Measurements from ENCODE around the gene CADM4. TPM values are rescaled to one million over a fixed set of nuclear protein-coding genes. Genes with fewer than 3 reads are reported as not detected.

CADM4 gene, protein sequence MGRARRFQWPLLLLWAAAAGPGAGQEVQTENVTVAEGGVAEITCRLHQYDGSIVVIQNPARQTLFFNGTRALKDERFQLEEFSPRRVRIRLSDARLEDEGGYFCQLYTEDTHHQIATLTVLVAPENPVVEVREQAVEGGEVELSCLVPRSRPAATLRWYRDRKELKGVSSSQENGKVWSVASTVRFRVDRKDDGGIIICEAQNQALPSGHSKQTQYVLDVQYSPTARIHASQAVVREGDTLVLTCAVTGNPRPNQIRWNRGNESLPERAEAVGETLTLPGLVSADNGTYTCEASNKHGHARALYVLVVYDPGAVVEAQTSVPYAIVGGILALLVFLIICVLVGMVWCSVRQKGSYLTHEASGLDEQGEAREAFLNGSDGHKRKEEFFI
- 1.5 and 2.1 TPM in 2 replicates for total RNA-seq
- polyA plus RNA-seq: 0.49 and 1.5 TPM in 2 replicates
- polyA plus RNA-seq (2012): 1.4 and 5.6 TPM in 2 replicates
- 1.6 and 2.6 TPM in 2 replicates for polyA minus RNA-seq (ENCODE audit: low replicate concordance)

DNA sequence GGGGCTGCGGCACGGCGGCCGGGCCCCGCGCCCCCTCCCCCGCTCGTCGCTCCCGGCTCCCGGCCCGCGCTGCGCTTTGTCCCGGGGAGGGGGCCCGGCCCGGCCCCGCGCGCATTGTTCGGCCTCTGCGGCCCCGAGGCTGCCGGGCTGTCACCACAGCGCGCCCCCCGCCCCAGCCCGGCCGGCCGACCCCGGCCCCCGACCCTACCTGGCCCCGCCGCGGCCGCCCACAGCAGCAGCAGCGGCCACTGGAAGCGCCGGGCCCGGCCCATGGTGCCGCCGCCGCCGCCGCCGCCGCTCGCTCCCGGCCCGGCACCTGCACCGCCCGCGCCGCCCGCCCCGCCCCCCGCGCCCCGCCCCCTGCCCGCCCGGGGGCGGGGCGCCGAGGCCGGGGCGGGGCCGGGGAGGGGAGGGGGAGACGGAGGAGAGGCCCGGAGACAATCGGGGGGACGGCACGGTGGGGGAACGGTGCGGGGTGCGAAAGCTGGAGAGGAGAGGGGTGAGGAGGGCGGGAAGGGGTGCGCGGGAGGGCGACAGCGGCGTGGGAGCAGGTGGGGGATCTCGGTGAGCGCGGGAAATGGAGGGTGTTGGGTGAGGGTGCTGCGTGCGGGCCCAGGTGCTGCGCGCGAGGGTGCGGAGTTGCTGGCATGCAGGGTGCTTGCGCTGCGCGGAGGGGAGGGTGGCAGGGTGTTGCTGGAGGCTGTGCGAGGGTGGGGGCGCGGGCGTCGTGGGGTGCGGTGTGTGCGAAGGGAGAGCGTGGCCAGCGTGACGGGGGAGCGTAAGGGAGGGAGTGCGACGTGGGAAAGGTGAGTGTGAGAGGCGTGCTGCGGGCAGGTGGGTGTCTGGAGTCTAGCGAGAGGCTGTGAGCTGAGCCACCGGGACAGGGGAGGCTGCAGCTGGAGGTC, at the start of gene CADM4:
Gene CADM4, minus strand, starts transcription at position 332 of the 905 bp plus-strand sequence. Its CDS starts 60 bp downstream, at position 272.
- no peaks in the 10 kb centered on the region for H3K9me3 ChIP-seq (ENCODE audit: control insufficient read depth, insufficient read depth, low read depth, low read length)
- no peaks in the 10 kb centered on the region for H4K20me1 ChIP-seq (ENCODE audit: control insufficient read depth, extremely low read depth, insufficient read depth, low read length)
- peaks cover 32% of the 10 kb centered on the region for H3K27me3 ChIP-seq (ENCODE audit: control insufficient read depth, insufficient read depth, low read length)
- TF ChIP-seq, protein P1, sequence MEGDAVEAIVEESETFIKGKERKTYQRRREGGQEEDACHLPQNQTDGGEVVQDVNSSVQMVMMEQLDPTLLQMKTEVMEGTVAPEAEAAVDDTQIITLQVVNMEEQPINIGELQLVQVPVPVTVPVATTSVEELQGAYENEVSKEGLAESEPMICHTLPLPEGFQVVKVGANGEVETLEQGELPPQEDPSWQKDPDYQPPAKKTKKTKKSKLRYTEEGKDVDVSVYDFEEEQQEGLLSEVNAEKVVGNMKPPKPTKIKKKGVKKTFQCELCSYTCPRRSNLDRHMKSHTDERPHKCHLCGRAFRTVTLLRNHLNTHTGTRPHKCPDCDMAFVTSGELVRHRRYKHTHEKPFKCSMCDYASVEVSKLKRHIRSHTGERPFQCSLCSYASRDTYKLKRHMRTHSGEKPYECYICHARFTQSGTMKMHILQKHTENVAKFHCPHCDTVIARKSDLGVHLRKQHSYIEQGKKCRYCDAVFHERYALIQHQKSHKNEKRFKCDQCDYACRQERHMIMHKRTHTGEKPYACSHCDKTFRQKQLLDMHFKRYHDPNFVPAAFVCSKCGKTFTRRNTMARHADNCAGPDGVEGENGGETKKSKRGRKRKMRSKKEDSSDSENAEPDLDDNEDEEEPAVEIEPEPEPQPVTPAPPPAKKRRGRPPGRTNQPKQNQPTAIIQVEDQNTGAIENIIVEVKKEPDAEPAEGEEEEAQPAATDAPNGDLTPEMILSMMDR (conservative IDR thresholded peaks at IDR 0.05 in 1 of 2, IDR thresholded peaks at IDR 0.05 in 1 of 2; ENCODE audit: low read depth in 1 of 2, low read length in 2 of 2): no peak
- TF ChIP-seq EZH2 (IDR thresholded peaks at IDR 0.05; ENCODE audit: low read length, missing control alignments): no peak
- H3K79me2 ChIP-seq (ENCODE audit: control insufficient read depth, insufficient read depth, low read length): no peaks in the 10 kb centered on the region
- no peak within 1 kb of the TSS for H3K9ac ChIP-seq (ENCODE audit: insufficient read depth, low read length)
- H2AFZ ChIP-seq (ENCODE audit: low read length): peak within 1 kb of the TSS; percentile 59
- no peaks in the 10 kb centered on the region for H3K36me3 ChIP-seq (ENCODE audit: control insufficient read depth, insufficient read depth, low read length)
- H3K4me2 ChIP-seq (ENCODE audit: extremely low read depth, insufficient read depth, low read length): peak within 1 kb of the TSS; percentile 78
- peak within 1 kb of the TSS in 3 of 4 experiments; percentile 40 to 53 (median 51) for H3K4me3 ChIP-seq (replicated peaks in 1 of 4; ENCODE audit: control extremely low read depth in 1 of 4, insufficient read depth in 1 of 4, low read depth in 3 of 4, low read length in 4 of 4)
- no peak within 1 kb of the TSS for H3K27ac ChIP-seq (ENCODE audit: insufficient read depth, low read length)
- H3K4me1 ChIP-seq (ENCODE audit: control insufficient read depth, extremely low read depth, insufficient read depth, low read length): peaks cover 10% of the 10 kb centered on the region
- no peak for DNase-seq (ENCODE audit: low read depth in 2 of 2)

DNA sequence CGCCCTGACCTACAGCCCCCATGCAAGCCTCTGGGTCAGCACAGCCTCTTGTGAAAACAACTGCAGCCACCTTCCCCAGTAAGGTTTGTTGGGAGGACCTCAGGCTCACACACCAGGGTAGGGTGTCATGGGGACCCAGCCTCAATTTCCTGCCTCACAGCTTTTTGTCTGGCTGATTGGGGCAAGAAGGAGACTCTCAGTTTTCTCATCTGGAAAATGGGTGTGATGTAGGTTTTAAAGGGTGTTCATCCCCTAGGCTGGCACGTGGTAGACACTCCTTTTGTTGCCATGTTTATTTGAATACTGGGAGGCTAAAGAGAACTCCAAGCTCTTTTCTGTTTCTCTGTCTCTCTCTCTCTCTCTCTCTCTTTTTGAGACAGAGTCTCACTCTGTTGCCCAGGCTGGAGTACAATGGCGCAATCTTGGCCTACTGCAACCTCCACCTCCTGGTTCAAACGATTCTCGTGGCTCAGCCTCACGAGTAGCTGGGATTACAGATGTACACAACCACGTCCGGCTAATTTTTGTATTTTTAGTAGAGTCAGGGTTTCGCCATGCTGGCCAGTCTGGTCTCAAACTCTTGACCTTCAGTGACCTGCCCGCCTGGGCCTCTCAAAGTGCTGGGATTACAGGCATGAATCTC, 48.5 kb upstream of the CADM4 start:
- Histone ChIP-seq H3K9ac (ENCODE audit: insufficient read depth, low read length) (no peak overlapping the region), H3K27me3 (ENCODE audit: control insufficient read depth, insufficient read depth, low read length) (no peaks in the 10 kb centered on the region), H2AFZ (ENCODE audit: low read length) (no peak overlapping the region), H3K4me2 (ENCODE audit: extremely low read depth, insufficient read depth, low read length) (no peak overlapping the region), H3K79me2 (ENCODE audit: control insufficient read depth, insufficient read depth, low read length) (no peaks in the 10 kb centered on the region), H3K4me1 (ENCODE audit: control insufficient read depth, extremely low read depth, insufficient read depth, low read length) (no peaks in the 10 kb centered on the region), H3K36me3 (ENCODE audit: control insufficient read depth, insufficient read depth, low read length) (no peaks in the 10 kb centered on the region), H4K20me1 (ENCODE audit: control insufficient read depth, extremely low read depth, insufficient read depth, low read length) (no peaks in the 10 kb centered on the region), H3K4me3 (replicated peaks in 1 of 4; ENCODE audit: control extremely low read depth in 1 of 4, insufficient read depth in 1 of 4, low read depth in 3 of 4, low read length in 4 of 4) (no peak overlapping the region), H3K9me3 (ENCODE audit: control insufficient read depth, insufficient read depth, low read depth, low read length) (no peaks in the 10 kb centered on the region), H3K27ac (ENCODE audit: insufficient read depth, low read length) (no peak overlapping the region)
- TF ChIP-seq, protein P1 (conservative IDR thresholded peaks at IDR 0.05 in 1 of 2, IDR thresholded peaks at IDR 0.05 in 1 of 2; ENCODE audit: low read depth in 1 of 2, low read length in 2 of 2): no peak
- TF ChIP-seq EZH2 (IDR thresholded peaks at IDR 0.05; ENCODE audit: low read length, missing control alignments): no peak
- no peak for DNase-seq (ENCODE audit: low read depth in 2 of 2)

All from fibroblast of lung (primary cell).